Keratinocyte (primary cell): Measurements from ENCODE around the gene HDAC9. TPM values are rescaled to one million over a fixed set of nuclear protein-coding genes. Genes with fewer than 3 reads are reported as not detected.

ENCODE experiments used
- DNase-seq: peaks from one replicate; pipeline ENCODE4 v3.0.0-alpha.2; 2011; ENCODE audit warnings: low read depth, missing footprints, low spot score
- FAIRE-seq: peaks from 2 replicates; lab custom pipeline; 2011; peaks lifted over from hg19 to GRCh38; lab: Jason Lieb, UNC
- H2AFZ ChIP-seq: 2 replicates; pipeline ENCODE4 v1.6.0; 2012; ENCODE audit warnings: low read length, control low read depth, inconsistent platforms; ENCODE audit not compliant: control insufficient read depth
- H3K27ac ChIP-seq: 2 replicates; pipeline ENCODE4 v1.5.1; 2011; ENCODE audit warnings: low read length; ENCODE audit not compliant: control insufficient read depth, insufficient read depth
- H3K27me3 ChIP-seq: 3 replicates; pipeline ENCODE4 v1.6.0; 2011; ENCODE audit warnings: low read length; ENCODE audit not compliant: control insufficient read depth, insufficient read depth; ENCODE audit errors: extremely low read depth
- H3K36me3 ChIP-seq, 2 experiments: 2 replicates in 1 of 2; 3 replicates in 1 of 2; pipeline ENCODE4 v1.5.1; 2011; ENCODE audit warnings: low read length in 2 of 2, mild to moderate bottlenecking in 1 of 2; ENCODE audit not compliant: control insufficient read depth in 2 of 2, insufficient read depth in 2 of 2; ENCODE audit errors: extremely low read depth in 1 of 2
- H3K4me1 ChIP-seq: 3 replicates; pipeline ENCODE4 v1.5.1; 2011; ENCODE audit warnings: low read length; ENCODE audit not compliant: control insufficient read depth, insufficient read depth; ENCODE audit errors: extremely low read depth
- H3K4me2 ChIP-seq: 3 replicates; pipeline ENCODE4 v1.6.0; 2011; ENCODE audit warnings: low read depth, low read length; ENCODE audit not compliant: control insufficient read depth, insufficient read depth; ENCODE audit errors: extremely low read depth
- H3K4me3 ChIP-seq, 3 experiments: fragments of 200-600 bp in 1 of 3; sonication (generic) in 1 of 3; 2 replicates in 2 of 3; 3 replicates in 1 of 3; pipeline ENCODE4 v1.5.1; 2011 to 2016; ENCODE audit warnings: low read length in 3 of 3, mild to moderate bottlenecking in 3 of 3, control low read depth in 2 of 3, inconsistent platforms in 1 of 3, low read depth in 1 of 3, mixed read lengths in 1 of 3, mixed run types in 1 of 3, moderate library complexity in 1 of 3; ENCODE audit not compliant: control insufficient read depth in 2 of 3, insufficient read depth in 2 of 3; ENCODE audit errors: extremely low read depth in 1 of 3
- H3K79me2 ChIP-seq: 2 replicates; pipeline ENCODE4 v1.6.0; 2012; ENCODE audit warnings: low read length; ENCODE audit not compliant: control insufficient read depth, insufficient read depth
- H3K9ac ChIP-seq: 3 replicates; pipeline ENCODE4 v1.6.0; 2011; ENCODE audit warnings: low read length; ENCODE audit not compliant: control insufficient read depth, insufficient read depth; ENCODE audit errors: extremely low read depth
- H3K9me1 ChIP-seq: 3 replicates; pipeline ENCODE4 v1.6.0; 2011; ENCODE audit warnings: low read length; ENCODE audit not compliant: control insufficient read depth, insufficient read depth; ENCODE audit errors: extremely low read depth
- H3K9me3 ChIP-seq: 2 replicates; pipeline ENCODE4 v1.5.1; 2012; ENCODE audit warnings: low read depth, low read length; ENCODE audit not compliant: control insufficient read depth
- H4K20me1 ChIP-seq: 3 replicates; pipeline ENCODE4 v1.6.0; 2011; ENCODE audit warnings: low read length; ENCODE audit not compliant: control insufficient read depth, insufficient read depth; ENCODE audit errors: extremely low read depth
- EZH2 ChIP-seq: IDR thresholded peaks from one replicate; pipeline ENCODE4 v1.6.1; 2012; ENCODE audit warnings: inconsistent platforms, mild to moderate bottlenecking, low read length, moderate library complexity
- dilution Hi-C: fragments of 300-500 bp; cut with MboI; formaldehyde crosslinking; loops from one replicate; pipeline ENCODE4 v1.7.0; 2020; ENCODE audit warnings: low sequenced_read_pairs; ENCODE audit not compliant: extremely low pct_ligation_motif_present
- polyA plus RNA-seq, 5 experiments: library from polyadenylated mRNA; depleted of rRNA in 3 of 5; stranded (reverse) in 3 of 5; stranded (forward) in 1 of 5; unstranded in 1 of 5; fragments of >200 nt; gene quantifications; 1 replicate in 1 of 5; 2 replicates in 3 of 5; 3 replicates in 1 of 5; pipeline versions ENCODE4 v1.2.1 to v1.2.3, GENCODE V29; 2011 to 2012; ENCODE audit warnings: missing spikeins in 2 of 5, low read depth in 1 of 5, low replicate concordance in 1 of 5
- TF ChIP-seq, protein P1 (sequence below), 3 experiments: IDR thresholded peaks in 1 of 3; conservative IDR thresholded peaks in 1 of 3; optimal IDR thresholded peaks in 1 of 3; 2 replicates in 2 of 3; 3 replicates in 1 of 3; pipeline versions ENCODE3 to v1.5.1; 2011; ENCODE audit warnings: low read length in 3 of 3, mild to moderate bottlenecking in 3 of 3, moderate library complexity in 2 of 3, control low read depth in 1 of 3, inconsistent platforms in 1 of 3; ENCODE audit not compliant: insufficient read depth in 2 of 3; ENCODE audit errors: extremely low read depth in 1 of 3

Gene HDAC9
- polyA plus RNA-seq, 1 donor (not counting 4 experiments of a cell fraction or from before 2014, with no cell fraction given) = 24.6 TPM

DNA sequence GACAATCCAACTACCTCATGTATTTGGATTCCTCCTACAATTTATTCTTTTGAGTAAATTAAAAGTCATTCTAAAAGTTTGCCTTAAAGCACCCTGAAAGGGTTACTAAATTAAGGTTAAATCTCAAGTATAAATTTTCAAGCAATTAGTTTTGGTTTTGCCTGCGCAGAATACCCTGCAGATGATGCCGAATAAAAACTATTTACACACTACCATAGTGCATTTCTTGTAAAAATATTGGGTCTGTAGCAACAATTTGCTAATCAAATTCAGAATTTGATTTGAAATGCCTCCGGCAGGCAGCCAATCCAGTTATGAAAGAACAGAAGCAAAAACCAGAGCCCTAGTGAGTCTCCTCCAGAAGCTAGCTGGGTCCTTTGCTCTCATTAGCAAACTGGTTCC, 499.7 kb downstream of the HDAC9 start:
- no peak overlapping the region for H3K4me3 ChIP-seq
- no peaks in the 10 kb centered on the region for H3K4me1 ChIP-seq
- dilution Hi-C loops = no loop called here
- DNase-seq (no peak), FAIRE-seq (no peak)
- H2AFZ ChIP-seq = no peak overlapping the region
- no peaks in the 10 kb centered on the region for H4K20me1 ChIP-seq
- H3K9ac ChIP-seq = no peak overlapping the region
- H3K79me2 ChIP-seq = no peaks in the 10 kb centered on the region
- H3K36me3 ChIP-seq = no peaks in the 10 kb centered on the region
- H3K4me2 ChIP-seq = no peak overlapping the region
- no peaks in the 10 kb centered on the region for H3K9me3 ChIP-seq
- no peak for TF ChIP-seq EZH2
- TF ChIP-seq, protein P1, sequence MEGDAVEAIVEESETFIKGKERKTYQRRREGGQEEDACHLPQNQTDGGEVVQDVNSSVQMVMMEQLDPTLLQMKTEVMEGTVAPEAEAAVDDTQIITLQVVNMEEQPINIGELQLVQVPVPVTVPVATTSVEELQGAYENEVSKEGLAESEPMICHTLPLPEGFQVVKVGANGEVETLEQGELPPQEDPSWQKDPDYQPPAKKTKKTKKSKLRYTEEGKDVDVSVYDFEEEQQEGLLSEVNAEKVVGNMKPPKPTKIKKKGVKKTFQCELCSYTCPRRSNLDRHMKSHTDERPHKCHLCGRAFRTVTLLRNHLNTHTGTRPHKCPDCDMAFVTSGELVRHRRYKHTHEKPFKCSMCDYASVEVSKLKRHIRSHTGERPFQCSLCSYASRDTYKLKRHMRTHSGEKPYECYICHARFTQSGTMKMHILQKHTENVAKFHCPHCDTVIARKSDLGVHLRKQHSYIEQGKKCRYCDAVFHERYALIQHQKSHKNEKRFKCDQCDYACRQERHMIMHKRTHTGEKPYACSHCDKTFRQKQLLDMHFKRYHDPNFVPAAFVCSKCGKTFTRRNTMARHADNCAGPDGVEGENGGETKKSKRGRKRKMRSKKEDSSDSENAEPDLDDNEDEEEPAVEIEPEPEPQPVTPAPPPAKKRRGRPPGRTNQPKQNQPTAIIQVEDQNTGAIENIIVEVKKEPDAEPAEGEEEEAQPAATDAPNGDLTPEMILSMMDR (optimal IDR thresholded peaks at IDR 0.05 in 1 of 3, IDR thresholded peaks at IDR 0.05 in 1 of 3, conservative IDR thresholded peaks at IDR 0.05 in 1 of 3; ENCODE audit: extremely low read depth in 1 of 3, insufficient read depth in 2 of 3, low read length in 3 of 3) = no peak
- H3K9me1 ChIP-seq = no peaks in the 10 kb centered on the region
- H3K27me3 ChIP-seq = no peaks in the 10 kb centered on the region
- H3K27ac ChIP-seq = no peak overlapping the region

DNA sequence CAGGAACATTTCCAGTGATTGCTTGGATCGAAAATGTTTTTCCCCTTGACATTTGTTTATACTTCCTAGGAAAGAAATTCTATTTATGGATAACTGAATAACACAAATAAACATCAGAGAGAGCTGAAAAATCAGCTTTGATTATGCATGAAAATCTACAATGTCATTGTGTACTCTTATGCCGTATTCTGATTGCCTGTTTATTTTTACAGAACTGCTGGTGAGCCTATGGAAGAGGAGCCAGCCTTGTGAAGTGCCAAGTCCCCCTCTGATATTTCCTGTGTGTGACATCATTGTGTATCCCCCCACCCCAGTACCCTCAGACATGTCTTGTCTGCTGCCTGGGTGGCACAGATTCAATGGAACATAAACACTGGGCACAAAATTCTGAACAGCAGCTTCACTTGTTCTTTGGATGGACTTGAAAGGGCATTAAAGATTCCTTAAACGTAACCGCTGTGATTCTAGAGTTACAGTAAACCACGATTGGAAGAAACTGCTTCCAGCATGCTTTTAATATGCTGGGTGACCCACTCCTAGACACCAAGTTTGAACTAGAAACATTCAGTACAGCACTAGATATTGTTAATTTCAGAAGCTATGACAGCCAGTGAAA, 500.4 kb downstream of the HDAC9 start:
- Histone ChIP-seq H3K36me3 (no peaks in the 10 kb centered on the region), H3K4me3 (no peak overlapping the region), H3K9me1 (no peaks in the 10 kb centered on the region), H3K9me3 (no peaks in the 10 kb centered on the region), H3K4me2 (no peak overlapping the region), H4K20me1 (no peaks in the 10 kb centered on the region), H2AFZ (no peak overlapping the region), H3K27me3 (no peaks in the 10 kb centered on the region), H3K4me1 (no peaks in the 10 kb centered on the region), H3K9ac (no peak overlapping the region), H3K27ac (no peak overlapping the region), H3K79me2 (no peaks in the 10 kb centered on the region)
- TF ChIP-seq EZH2 = no peak
- TF ChIP-seq, protein P1 (optimal IDR thresholded peaks at IDR 0.05 in 1 of 3, IDR thresholded peaks at IDR 0.05 in 1 of 3, conservative IDR thresholded peaks at IDR 0.05 in 1 of 3; ENCODE audit: extremely low read depth in 1 of 3, insufficient read depth in 2 of 3, low read length in 3 of 3) = no peak
- DNase-seq = no peak
- FAIRE-seq = no peak
- dilution Hi-C loops = no loop called here
